Lung microvascular endothelial cell (primary cell): Measurements from ENCODE around the gene ESPNL. TPM values are rescaled to one million over a fixed set of nuclear protein-coding genes. Genes with fewer than 3 reads are reported as not detected.

ENCODE experiments used
- DNase-seq, 2 donors: peaks; one replicate each; pipeline versions ENCODE4 v3.0.0 to v3.0.0-alpha.2; 2010; ENCODE audit warnings: low read depth in 2 of 2
- total RNA-seq: library from RNA; depleted of rRNA; stranded (reverse); fragments of >200 nt; gene quantifications from 2 replicates; pipeline ENCODE4 v1.2.1, GENCODE V29; 2014

Gene ESPNL
- total RNA-seq, 1 donor from 2014 or later = not detected

DNA sequence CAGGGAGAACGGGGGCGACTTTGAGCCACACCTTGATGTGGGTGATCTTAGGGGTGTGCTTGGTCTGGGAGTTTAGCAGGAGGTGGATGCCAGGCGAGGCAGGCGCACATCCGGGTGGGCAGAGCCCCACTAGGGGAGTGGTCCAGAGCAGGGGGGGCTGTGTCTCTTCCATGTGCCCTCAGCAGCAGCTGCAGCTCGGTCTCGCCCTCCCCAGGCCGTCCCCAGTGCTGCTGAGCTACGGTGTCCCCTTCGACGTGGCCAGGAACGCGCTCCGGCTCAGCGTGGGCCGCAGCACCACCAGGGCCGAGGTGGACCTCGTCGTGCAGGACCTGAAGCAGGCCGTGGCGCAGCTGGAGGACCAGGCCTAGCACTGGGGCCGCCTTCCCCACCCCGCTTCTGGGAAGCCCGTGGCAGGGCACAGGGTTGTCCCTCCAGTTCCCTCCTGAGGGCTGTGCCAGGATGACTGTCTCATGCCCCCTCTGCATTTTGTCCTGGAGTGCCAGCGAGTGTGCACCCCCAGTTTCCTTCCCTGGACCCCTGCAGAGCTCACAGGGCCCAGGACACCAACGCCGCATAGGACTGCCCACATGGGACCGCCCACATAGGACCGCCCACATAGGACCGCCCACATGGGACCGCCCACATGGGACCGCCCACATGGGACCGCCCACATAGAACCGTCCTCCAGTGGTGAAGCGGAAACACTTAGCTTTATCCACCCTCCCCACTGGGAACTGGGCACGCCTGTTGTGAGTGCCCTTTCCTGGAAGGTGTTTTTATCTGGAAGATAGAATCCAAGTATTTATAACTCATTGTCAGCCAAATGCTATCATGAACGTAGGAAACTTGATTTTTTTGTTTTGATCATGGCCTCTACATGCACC is 1.9 kb upstream of the ESPNL start:
- DNase-seq = peak; percentile 91 to 93

DNA sequence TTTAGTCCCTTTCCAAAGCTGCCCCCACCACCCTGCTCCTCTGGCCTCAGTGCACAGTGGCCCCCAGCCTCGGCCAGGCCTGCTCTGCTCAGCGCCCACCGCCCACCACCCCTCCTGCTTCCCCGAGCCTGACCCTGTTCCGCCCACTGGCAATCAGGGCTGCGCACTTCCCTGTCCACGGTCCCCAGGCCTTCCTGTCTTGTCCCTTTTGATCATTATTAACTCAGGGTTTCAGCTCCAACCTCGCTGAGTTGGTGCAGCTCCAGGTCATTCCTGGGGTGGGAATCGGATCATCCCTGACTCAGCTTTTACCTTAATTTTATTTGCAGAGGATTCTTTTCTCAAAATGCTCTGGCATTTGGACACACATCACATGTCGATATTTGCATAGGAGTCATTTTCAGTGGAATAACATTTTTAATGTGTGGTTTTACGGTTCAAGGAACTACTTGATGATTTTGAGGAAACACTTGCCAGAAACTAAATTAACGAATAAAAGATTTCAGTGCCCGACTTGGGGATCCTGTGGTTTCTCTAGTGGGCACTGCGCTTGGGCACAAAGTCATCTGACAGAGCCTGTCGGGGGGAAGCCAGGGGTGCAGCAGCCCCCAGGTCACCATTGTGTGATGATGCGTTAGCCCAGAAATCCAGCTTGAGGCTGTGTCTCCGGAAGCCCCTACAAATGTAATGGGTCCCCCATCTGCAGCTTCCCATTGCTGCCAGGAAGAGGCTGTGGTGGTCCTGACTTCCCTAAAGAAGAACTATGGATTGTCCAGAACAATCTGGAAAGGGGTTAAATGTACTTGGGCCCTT is 1.0 kb upstream of the ESPNL start:
- DNase-seq = no peak

DNA sequence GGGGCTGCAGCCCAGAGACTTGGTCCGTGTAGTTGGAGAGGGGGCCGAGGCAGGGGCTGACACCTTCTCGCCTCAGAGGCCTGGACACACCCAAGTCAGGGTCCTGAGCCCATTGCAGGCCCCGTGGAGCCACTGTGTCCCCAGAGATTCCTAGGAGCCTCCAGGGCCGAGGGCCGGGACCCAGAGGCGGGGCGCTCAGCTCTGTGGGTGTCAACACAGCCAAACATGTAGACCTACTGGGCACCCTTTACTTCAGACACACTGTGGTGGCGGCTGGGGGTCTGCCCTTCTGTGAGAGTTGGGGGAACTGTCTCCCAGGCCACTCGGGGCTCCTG is 459 bp upstream of the ESPNL start:
- no peak for DNase-seq

DNA sequence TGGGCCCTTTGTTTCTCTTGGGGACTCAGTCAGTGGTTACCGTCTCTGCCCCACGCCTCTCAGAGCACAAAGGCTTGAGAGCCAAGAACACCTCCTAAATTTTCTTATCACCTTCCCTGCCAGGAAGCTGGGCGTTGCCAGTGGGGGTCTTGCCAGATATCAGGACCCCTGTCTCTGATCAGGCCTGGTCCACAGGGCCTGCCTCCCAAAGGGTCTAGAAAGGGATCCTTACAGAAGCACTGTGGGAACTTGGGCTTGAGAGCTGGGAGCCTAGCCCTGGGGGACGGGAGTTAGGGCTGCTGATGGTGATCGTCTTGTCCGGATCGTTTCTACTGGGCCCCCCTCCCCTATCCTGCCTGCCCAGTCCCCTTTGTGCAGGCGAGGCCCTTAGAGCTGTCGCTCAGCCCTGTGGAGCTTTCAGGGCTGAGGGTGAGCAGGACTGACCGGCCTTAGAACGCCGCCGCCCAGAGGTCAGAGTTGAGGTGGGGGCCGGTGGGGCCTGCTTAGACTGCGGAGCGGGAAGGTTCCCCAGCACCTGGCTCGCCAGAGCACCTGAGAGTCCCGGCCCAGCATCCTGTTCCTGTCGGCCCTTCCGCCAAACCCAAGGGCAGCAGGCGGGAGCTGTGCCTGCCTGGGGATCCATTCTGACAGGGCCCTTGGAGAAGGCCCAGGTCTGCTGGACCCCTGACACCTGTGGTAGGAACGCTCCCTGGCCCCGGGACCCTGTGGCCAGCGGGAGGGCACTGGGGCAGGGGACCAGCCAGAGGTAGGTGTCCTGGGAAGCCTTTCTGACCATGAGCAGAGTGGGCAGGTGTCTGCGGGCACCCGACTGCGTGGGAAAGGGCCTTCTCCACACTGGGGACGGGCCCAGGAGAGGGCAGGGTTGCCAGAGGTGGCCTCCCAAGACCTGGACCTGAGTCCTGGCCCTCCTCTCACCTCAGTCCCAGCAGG is 956 bp downstream of the ESPNL start:
- DNase-seq = no peak

DNA sequence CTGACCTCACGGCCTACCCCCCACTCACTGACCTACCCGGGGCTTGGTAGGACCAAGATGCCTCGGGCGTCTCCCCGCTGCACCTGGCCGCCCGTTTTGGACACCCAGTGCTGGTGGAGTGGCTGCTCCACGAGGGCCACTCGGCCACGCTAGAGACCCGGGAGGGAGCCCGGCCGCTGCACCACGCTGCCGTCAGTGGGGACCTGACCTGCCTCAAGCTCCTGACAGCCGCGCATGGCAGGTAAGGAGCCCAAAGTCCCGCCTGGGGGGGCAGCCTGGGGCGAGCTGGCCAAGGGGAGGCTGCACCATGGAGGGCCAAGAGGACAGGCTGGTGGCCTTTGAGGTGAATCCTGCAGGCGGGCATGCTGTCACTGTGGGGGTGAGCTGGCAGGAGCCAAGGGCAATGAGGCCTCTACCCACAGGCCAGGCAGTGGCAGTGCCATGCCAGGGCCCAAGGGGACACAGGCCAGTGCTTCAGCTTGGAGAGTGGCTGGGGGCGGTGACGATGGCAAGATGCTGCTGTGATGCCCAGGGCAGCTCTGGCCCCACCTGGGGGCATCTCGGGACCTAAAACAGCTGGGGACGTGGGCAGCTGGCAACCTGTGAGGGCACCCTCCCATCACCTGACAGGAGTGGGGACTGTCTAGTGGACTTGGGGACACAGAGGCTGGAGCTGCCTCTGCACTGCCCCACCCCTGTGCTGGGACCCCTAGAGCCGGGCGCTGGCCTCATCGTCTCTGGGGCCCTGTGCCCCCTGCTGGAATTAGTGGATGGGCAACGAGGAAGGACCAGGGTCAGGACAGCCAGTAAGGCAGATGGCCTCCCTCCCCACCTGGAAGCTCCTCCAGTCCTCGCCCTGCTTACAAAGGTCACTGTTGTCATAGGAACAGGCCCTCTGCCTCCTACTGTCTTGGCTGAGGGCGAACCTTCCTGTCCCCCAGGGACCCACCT is 2.0 kb downstream of the ESPNL start:
- DNase-seq = no peak

DNA sequence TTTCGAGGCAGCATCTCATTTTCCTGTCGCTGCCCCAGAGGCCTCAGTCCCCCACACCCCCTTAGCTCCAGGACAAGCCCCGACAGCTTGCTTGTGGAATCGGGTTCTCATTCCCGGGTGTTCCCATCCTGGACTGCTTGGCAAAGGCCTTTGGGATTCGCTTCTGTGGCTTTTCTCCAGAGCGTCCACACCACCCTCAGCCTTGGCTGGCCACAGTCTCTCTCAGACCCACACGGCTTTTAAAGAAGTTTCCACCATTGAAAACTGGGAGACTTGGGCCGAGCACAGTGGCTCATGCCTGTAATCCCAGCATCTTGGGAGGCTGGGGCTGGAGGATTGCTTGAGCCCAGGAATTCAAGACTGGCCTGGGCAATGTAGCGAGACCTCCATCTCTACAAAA is 2.7 kb downstream of the ESPNL start:
- no peak for DNase-seq

DNA sequence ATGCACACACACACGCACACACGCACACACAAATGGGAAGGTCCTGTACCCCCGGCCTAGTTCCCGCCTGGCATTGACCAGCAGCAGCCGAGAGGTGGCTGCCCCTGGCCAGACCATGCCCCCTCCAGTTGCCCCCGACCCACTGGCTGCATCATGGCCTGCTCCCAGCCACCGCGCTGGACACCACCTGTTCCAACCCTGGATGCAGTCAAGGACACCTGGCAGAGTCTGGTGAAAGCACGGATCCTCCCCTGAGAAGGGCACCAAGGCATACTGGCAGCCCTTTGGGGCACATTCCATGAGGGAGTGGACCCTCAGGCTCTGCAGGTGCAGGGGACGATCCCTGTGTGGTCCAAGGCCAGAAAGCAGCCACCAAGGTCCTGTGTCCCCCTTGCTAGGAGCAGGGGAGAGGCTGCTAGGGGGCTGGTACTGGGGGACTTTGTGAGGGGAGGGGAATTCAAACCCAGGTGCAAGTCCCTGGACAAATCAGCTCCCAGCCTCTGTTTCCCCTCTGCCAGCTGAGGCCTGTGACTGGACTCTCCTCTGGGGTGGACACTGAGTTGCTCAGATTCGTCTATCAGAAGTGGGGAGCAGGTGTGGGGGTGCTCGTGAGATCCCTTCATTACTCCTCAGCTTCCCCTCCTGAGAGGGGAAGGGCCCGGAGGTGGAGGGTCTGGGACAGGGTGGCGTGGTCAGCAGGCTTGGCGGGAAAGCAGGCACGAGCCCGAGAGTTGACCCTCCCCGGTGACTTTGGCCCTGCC is 3.5 kb downstream of the ESPNL start:
- DNase-seq = no peak

DNA sequence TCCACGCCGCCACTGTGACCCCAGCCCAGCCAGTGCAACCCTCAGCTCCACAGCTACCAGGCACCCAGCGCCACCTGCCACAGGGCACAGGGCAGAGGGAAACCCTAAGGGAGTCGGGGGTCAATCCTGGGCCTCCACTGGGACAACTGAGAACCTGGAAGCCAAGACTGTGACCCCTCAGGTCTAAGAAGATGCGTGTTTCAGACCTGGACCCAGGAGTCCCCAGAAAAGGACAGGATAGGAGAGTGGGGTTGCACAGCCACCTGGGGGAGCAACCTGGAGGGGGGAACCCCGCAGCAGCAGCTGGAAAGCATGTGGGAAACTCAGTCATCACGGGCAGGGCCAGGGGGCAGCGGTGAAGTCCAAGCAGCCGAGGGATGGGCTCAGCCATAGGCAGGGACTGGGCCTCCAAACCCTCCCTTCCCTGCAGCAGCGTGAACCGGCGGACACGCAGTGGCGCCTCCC is 4.1 kb downstream of the ESPNL start:
- DNase-seq = no peak

DNA sequence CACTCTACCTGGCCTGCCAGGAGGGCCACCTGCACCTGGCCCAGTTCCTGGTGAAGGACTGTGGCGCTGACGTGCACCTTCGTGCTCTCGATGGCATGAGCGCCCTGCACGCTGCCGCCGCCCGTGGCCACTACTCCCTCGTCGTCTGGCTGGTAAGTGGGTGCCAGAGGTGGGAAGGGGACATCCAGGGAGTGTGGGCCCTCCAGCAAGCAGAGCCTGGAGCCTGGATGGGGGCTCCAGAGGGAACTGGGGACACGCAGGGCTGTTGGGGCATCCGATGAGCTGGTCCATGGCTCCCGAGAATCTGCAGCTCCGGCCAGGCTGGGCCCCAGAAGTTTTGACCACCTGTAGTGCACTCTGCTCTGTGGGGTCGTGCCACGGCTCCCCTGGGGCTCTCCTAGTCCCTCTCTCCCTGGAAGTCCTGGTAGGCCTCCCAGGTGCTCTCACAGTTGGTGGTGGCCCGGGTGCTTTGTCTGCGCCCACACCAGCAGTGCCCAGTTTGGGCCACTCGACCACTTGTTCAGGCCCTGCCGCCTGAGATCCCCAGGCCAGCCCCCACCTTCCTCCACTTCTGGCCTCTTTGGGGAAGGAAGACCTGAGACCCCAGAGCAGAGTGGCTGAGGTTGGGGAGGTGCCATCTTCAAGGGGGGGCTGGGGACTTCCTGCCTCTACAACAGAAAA is 4.7 kb downstream of the ESPNL start:
- DNase-seq = no peak

DNA sequence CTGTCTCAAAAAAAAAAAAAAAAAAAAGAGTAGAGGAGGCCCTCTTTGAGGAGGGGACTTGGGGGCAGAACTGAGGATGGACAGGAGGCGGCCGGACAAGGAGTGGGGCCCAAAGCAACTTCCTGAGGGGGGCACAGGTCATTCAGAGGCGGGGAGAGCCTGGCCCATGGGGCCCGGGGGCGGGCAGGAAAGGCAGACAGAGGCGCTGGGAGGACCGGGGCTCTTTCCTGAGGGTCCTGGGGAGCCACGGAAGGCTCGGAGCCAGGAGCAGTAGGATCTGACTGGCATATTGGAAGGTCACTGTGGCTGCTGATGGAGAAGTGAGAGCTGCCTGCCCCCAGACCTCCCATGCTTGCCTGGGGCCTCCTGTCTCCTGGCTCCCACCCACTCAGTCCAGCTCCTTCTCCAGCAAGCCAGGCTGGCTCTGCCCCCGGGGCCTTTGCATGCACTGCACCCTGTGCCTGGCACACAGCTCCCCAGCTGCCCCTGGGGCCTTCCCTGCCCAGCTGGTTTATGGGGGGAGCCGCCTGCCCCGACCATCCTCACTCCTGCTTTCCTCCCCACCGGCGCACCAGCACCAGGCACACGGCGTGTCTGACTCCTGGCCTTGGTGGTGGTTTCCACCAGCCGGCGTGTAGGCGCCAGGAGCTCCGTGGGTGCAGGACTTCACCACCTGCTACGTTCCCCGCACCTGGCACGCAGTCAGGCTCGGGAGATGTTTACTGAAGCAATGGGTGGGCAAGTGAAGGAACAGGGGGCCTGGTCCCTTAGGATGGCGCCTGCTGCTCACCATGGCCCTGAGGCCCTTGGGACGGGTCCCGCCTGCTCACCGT is 5.6 kb downstream of the ESPNL start:
- no peak for DNase-seq

DNA sequence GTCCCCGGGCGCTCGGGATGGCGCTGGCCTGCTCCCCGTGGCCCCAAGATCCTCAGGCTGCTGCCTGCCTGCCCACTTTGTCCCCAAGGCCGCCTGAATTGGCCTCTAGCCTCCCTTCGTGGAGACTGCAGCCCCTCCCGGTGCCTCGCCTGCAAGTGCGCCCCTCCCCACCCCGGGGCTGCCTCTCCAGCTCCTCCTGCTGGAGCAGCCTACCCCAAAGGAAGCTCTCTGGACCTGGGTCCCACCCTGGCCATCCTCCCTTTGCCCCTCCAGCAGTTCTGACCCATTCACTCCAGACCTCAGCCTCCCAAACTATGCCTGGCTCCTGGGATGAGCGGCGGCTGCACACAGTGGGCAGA is 6.2 kb downstream of the ESPNL start:
- no peak for DNase-seq

DNA sequence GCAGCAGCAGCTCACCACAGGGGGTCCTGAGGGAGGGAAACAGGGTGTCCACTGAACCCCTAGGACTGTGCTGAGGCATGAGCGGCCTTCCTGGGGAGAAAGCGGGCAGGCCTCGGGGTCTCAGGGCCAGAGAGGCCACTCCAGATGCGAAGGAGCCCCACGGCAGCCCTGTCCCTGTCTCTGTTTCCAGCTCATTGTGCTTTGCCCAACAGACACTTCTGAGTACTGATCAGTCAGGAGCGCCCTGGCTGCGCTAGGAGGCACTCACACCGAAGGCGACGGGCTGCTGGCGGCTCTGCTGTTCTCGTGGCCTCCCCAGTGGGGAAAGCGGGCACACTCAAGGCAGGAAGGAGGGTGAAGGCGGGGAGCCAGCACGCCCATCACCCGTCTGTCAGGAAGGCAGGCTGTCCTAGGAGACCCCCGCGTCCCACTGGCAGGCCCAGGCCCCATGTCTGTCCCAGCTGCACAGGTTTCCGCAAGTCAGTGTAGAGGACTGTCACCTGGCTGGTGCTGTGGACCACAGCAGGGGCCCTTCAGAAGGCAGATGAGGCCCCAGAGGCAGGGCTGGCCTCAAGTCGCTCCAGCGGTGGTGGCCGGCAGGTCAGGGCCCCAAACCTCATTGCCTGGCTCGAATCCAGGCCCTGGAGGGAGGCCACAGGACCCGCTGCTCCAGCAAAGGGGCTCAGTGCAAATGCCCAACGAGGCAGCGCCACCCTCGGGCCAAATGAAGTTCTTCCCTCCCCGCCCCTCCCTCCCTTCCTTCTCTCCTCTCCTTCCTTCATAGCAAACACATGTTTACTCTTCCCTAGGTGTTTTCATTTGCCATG is 6.8 kb downstream of the ESPNL start:
- peak in 1 of 2 donors; percentile 39 for DNase-seq

DNA sequence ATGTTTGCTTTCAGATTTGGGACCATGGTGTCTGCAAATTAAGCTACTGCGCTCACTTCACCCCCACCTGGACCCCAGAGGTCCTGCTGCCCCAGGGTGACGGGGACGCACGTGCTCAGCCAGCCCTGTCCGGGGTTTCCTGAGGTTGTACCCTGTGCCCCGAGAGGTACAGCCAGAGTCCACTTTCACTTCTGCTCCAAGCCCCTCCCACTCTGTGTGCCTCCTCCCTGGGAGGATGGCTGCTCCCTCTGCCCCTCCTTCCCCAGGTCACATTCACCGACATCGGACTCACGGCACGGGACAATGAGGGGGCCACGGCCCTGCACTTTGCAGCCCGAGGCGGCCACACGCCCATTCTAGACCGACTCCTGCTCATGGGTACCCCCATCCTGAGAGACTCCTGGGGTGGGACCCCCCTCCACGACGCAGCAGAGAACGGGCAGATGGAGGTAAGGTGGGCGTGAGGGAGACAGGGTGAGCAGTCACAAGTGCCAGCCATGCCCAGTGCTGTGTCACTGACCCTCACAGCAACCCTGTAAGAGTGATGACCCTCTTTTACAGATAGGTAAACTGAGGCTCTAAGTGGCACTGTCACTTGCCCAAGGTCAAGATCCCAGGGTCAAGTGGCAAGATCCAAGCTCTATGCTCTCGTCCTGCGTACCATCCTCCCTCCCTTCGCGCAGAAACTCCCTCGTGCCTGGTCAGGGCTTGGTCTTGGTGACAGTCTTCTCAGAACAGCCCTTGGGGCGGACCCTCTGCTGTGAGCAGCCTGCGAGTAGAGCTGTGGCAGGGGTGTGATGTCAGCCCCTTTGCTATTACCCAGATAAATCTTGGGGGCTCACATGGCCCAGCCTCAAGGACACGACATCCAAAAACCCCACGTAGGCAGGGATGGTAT is 7.6 kb downstream of the ESPNL start:
- peak in 1 of 2 donors; percentile 28 for DNase-seq

DNA sequence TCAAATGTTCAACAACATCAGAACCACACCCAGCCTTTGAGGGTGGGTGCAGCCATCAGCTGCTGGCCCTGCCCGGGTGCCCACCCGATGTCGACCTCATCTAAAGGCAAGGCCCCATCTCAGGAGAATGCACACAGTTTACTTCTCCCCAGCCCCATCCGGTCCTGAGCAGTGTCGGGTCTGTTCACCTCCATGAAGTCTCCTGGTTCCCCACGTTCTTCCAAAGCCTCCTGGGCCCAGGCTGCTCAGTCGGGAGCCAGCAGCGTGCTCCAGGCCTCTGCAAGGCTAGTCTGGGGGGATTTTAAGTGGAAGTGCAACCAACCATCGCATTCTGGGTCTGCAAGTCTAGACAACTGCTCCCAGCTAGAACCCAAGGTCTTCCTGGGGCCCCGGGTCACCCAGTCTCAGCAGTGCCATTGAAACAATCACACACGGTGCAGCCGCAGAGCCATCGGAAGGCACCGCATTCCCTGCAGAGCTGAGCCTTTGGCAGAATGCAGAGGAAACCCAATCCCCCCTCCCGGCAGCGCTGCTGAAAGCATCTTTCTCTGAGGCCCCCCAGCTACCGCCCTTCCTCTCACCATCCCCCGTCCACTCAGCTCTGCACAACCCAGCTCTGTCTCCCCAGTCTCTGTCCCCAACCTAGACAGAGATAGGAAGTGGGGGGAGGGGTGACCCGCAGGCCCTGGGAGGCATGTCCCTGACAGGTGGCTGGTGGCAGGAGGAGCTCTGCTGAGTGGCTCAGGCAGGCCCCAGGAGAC is 8.5 kb downstream of the ESPNL start:
- DNase-seq = no peak

DNA sequence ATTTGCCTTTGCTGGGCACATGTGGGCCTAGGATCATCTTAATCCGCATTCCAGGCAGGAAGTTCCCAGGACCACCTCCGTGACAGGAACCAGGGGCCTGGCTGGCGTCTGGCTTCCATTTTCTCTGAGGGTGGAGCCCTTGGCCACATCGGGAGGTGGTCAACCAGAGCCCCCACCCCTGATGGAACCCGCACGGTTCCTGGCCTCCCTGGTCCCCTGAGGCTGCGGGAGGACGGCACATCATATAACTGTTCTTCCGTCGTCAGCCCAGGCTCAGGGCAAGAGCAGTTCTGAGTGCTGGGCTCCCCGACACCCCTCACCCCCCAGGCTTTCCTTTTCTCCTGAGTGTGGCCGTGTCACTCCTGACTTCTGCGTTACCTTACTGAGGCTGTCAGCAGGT is 13.5 kb downstream of the ESPNL start:
- no peak for DNase-seq
